Measurements from ENCODE around the gene SMYD3.

GRCh38 chr1:246460406-246460805 lies 46.7 kb downstream of the SMYD3 start:
- TF ChIP-seq, protein P1, sequence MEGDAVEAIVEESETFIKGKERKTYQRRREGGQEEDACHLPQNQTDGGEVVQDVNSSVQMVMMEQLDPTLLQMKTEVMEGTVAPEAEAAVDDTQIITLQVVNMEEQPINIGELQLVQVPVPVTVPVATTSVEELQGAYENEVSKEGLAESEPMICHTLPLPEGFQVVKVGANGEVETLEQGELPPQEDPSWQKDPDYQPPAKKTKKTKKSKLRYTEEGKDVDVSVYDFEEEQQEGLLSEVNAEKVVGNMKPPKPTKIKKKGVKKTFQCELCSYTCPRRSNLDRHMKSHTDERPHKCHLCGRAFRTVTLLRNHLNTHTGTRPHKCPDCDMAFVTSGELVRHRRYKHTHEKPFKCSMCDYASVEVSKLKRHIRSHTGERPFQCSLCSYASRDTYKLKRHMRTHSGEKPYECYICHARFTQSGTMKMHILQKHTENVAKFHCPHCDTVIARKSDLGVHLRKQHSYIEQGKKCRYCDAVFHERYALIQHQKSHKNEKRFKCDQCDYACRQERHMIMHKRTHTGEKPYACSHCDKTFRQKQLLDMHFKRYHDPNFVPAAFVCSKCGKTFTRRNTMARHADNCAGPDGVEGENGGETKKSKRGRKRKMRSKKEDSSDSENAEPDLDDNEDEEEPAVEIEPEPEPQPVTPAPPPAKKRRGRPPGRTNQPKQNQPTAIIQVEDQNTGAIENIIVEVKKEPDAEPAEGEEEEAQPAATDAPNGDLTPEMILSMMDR (IDR thresholded peaks at IDR 0.05): no peak
- TF ChIP-seq POLR2A (IDR thresholded peaks at IDR 0.05): no peak
